Uterus (tissue), 2 donors: ENCODE data around the gene MRGPRF.

Experiments used
- CTCF ChIP-seq, 4 experiments: fragments of 200-600 bp in 2 of 4; fragments of 450-650 bp in 2 of 4; sonication (generic) in 2 of 4; IDR thresholded peaks; one replicate each; pipeline ENCODE4 v1.5.1; 2016 to 2019; ENCODE audit warnings: antibody characterized with exemption in 4 of 4, mild to moderate bottlenecking in 2 of 4, moderate library complexity in 1 of 4
- POLR2A ChIP-seq, 2 donors: fragments of 450-650 bp; IDR thresholded peaks; one replicate each; pipeline ENCODE4 v1.6.1; 2016; ENCODE audit warnings: antibody characterized with exemption in 2 of 2, mild to moderate bottlenecking in 1 of 2, moderate library complexity in 1 of 2

- TF ChIP-seq POLR2A (IDR thresholded peaks at IDR 0.05) (no peak), CTCF (IDR thresholded peaks at IDR 0.05) (no peak)
Observed at GRCh38 chr11:69000391-69000790, 12.7 kb downstream of the MRGPRF start.
